ENCODE measurements around the gene TTPAL. TPM values are rescaled to one million over a fixed set of nuclear protein-coding genes. Genes with fewer than 3 reads are reported as not detected.

The TTPAL gene
- total RNA-seq, 1 experiment from 2014 or later = 10.3 TPM

DNA sequence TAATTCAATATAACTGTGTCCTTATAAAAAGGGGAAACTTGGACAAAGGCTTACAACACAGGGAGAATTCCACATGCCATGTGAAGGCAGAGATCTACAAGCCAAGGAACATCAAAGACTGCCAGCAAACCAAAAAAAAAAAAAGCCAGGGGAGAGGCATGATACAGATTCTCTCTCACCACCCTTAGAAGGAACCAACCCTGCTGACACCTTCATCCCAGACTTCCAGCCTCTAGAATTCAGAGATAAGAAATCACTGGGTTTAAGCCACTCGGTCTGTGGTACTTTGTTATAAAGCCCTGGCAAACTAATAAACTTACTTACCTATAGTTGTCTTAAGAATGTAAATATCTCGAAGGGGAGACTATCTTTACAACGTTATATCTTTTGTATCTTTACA lies 41.8 kb downstream of the TTPAL start (continued):
- no peak for TF ChIP-seq FOXK1 (CRISPR knock-in tag; IDR thresholded peaks at IDR 0.05)

DNA sequence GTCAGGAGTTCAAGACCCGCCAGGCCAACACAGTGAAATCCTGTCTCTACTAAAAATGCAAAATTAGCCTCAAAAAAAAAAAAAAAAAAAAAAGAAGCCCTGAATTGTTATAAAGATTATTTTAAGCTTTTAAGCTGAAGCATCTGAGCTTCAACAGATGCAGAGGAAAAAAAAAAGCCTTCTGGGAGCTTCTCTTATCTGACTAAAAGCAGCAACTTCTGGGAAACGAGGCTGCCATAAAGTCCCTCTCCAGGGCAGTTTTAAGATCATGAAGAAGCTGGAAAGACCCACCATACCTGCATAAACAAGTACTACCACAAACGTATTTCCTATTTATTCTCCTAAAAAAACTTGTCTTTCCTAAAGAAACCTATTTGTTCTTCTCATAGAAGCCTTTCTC lies 42.6 kb downstream of the TTPAL start:
- ChIA-PET POLR2A (no interaction called here), CTCF (interaction anchor here (0.8 kb wide), 1 partner anchor 86 kb away, joined by 3 read pairs; no protein-coding TSS in a partner anchor)
- Mint-ChIP-seq H3K27me3 (ENCODE audit: low read depth) (no peaks in the 10 kb centered on the region), H3K27ac (no peak overlapping the region), H3K4me3 (no peak overlapping the region), H3K4me1 (peaks cover 16% of the 10 kb centered on the region), H3K36me3 (no peaks in the 10 kb centered on the region), H3K9me3 (no peaks in the 10 kb centered on the region)
- DNase-seq (ENCODE audit: low spot score) (no peak), ATAC-seq (no peak)
- TF ChIP-seq, protein P1, sequence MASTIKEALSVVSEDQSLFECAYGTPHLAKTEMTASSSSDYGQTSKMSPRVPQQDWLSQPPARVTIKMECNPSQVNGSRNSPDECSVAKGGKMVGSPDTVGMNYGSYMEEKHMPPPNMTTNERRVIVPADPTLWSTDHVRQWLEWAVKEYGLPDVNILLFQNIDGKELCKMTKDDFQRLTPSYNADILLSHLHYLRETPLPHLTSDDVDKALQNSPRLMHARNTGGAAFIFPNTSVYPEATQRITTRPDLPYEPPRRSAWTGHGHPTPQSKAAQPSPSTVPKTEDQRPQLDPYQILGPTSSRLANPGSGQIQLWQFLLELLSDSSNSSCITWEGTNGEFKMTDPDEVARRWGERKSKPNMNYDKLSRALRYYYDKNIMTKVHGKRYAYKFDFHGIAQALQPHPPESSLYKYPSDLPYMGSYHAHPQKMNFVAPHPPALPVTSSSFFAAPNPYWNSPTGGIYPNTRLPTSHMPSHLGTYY (CRISPR knock-in tag; IDR thresholded peaks at IDR 0.05) = no peak
- TF ChIP-seq, protein P2, sequence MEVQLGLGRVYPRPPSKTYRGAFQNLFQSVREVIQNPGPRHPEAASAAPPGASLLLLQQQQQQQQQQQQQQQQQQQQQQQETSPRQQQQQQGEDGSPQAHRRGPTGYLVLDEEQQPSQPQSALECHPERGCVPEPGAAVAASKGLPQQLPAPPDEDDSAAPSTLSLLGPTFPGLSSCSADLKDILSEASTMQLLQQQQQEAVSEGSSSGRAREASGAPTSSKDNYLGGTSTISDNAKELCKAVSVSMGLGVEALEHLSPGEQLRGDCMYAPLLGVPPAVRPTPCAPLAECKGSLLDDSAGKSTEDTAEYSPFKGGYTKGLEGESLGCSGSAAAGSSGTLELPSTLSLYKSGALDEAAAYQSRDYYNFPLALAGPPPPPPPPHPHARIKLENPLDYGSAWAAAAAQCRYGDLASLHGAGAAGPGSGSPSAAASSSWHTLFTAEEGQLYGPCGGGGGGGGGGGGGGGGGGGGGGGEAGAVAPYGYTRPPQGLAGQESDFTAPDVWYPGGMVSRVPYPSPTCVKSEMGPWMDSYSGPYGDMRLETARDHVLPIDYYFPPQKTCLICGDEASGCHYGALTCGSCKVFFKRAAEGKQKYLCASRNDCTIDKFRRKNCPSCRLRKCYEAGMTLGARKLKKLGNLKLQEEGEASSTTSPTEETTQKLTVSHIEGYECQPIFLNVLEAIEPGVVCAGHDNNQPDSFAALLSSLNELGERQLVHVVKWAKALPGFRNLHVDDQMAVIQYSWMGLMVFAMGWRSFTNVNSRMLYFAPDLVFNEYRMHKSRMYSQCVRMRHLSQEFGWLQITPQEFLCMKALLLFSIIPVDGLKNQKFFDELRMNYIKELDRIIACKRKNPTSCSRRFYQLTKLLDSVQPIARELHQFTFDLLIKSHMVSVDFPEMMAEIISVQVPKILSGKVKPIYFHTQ (CRISPR knock-in tag; IDR thresholded peaks at IDR 0.05) = no peak
- TF ChIP-seq MYBL2 (CRISPR knock-in tag; IDR thresholded peaks at IDR 0.05) (no peak), TCF7 (CRISPR knock-in tag; IDR thresholded peaks at IDR 0.05; ENCODE audit: low read depth) (no peak), CREB1 (CRISPR knock-in tag; IDR thresholded peaks at IDR 0.05) (no peak), FOXP4 (CRISPR knock-in tag; IDR thresholded peaks at IDR 0.05) (no peak), ATF1 (CRISPR knock-in tag; IDR thresholded peaks at IDR 0.05) (no peak), KAT7 (CRISPR knock-in tag; IDR thresholded peaks at IDR 0.05; ENCODE audit: borderline replicate concordance) (no peak), HMGA2 (CRISPR knock-in tag; IDR thresholded peaks at IDR 0.05) (no peak), ETV6 (CRISPR knock-in tag; IDR thresholded peaks at IDR 0.05) (no peak), AFF4 (CRISPR knock-in tag; IDR thresholded peaks at IDR 0.05; ENCODE audit: borderline replicate concordance) (no peak), USF1 (CRISPR knock-in tag; IDR thresholded peaks at IDR 0.05) (no peak), CTCF (IDR thresholded peaks at IDR 0.05) (no peak)
- TF ChIP-seq, protein P3, sequence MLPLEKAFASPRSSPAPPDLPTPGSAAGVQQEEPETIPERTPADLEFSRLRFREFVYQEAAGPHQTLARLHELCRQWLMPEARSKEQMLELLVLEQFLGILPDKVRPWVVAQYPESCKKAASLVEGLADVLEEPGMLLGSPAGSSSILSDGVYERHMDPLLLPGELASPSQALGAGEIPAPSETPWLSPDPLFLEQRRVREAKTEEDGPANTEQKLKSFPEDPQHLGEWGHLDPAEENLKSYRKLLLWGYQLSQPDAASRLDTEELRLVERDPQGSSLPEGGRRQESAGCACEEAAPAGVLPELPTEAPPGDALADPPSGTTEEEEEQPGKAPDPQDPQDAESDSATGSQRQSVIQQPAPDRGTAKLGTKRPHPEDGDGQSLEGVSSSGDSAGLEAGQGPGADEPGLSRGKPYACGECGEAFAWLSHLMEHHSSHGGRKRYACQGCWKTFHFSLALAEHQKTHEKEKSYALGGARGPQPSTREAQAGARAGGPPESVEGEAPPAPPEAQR (CRISPR knock-in tag; IDR thresholded peaks at IDR 0.05) = no peak
- TF ChIP-seq, protein P4, sequence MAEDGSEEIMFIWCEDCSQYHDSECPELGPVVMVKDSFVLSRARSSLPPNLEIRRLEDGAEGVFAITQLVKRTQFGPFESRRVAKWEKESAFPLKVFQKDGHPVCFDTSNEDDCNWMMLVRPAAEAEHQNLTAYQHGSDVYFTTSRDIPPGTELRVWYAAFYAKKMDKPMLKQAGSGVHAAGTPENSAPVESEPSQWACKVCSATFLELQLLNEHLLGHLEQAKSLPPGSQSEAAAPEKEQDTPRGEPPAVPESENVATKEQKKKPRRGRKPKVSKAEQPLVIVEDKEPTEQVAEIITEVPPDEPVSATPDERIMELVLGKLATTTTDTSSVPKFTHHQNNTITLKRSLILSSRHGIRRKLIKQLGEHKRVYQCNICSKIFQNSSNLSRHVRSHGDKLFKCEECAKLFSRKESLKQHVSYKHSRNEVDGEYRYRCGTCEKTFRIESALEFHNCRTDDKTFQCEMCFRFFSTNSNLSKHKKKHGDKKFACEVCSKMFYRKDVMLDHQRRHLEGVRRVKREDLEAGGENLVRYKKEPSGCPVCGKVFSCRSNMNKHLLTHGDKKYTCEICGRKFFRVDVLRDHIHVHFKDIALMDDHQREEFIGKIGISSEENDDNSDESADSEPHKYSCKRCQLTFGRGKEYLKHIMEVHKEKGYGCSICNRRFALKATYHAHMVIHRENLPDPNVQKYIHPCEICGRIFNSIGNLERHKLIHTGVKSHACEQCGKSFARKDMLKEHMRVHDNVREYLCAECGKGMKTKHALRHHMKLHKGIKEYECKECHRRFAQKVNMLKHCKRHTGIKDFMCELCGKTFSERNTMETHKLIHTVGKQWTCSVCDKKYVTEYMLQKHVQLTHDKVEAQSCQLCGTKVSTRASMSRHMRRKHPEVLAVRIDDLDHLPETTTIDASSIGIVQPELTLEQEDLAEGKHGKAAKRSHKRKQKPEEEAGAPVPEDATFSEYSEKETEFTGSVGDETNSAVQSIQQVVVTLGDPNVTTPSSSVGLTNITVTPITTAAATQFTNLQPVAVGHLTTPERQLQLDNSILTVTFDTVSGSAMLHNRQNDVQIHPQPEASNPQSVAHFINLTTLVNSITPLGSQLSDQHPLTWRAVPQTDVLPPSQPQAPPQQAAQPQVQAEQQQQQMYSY (CRISPR knock-in tag; IDR thresholded peaks at IDR 0.05) = no peak
- TF ChIP-seq, protein P5, sequence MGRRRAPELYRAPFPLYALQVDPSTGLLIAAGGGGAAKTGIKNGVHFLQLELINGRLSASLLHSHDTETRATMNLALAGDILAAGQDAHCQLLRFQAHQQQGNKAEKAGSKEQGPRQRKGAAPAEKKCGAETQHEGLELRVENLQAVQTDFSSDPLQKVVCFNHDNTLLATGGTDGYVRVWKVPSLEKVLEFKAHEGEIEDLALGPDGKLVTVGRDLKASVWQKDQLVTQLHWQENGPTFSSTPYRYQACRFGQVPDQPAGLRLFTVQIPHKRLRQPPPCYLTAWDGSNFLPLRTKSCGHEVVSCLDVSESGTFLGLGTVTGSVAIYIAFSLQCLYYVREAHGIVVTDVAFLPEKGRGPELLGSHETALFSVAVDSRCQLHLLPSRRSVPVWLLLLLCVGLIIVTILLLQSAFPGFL (CRISPR knock-in tag; IDR thresholded peaks at IDR 0.05; ENCODE audit: borderline replicate concordance) = no peak
